GM18519 (cell line): ENCODE results near the gene TRMT6.

Experiments
- ATAC-seq: cut with Tn5 transposase; IDR thresholded peaks from one replicate; pipeline ENCODE4 v1.9.1; 2021; ENCODE audit warnings: mild to moderate bottlenecking, moderate library complexity; ENCODE audit not compliant: unreplicated experiment, low FRiP score

The TRMT6 gene

GRCh38 chr20:5913166-5913565 is 37.2 kb downstream of the TRMT6 start:
- no peak for ATAC-seq

GRCh38 chr20:5910186-5910585 is 40.1 kb downstream of the TRMT6 start:
- no peak for ATAC-seq

GRCh38 chr20:5908981-5909380 is 41.4 kb downstream of the TRMT6 start:
- ATAC-seq, result no peak

- no peak for ATAC-seq
Observed at GRCh38 chr20:5900908-5901307, 49.4 kb downstream of the TRMT6 start.

- no peak for ATAC-seq
Observed at GRCh38 chr20:5899444-5899843, 50.9 kb downstream of the TRMT6 start.

GRCh38 chr20:5895626-5896025 is 54.7 kb downstream of the TRMT6 start:
- ATAC-seq, result no peak

GRCh38 chr20:5893621-5894020 is 56.7 kb downstream of the TRMT6 start:
- ATAC-seq, result no peak

- ATAC-seq, result no peak
Observed at GRCh38 chr20:5893052-5893451, 57.3 kb downstream of the TRMT6 start.

- no peak for ATAC-seq
Observed at GRCh38 chr20:5890773-5891441, 59.4 kb downstream of the TRMT6 start.

GRCh38 chr20:5888041-5888440 is 62.3 kb downstream of the TRMT6 start:
- ATAC-seq, result no peak

GRCh38 chr20:5887386-5887785 is 62.9 kb downstream of the TRMT6 start:
- no peak for ATAC-seq
